ENCODE data around the gene WDR62.
A peak's percentile ranks its signal among the peaks of the same experiment; 100 is the strongest.

Gene WDR62

DNA sequence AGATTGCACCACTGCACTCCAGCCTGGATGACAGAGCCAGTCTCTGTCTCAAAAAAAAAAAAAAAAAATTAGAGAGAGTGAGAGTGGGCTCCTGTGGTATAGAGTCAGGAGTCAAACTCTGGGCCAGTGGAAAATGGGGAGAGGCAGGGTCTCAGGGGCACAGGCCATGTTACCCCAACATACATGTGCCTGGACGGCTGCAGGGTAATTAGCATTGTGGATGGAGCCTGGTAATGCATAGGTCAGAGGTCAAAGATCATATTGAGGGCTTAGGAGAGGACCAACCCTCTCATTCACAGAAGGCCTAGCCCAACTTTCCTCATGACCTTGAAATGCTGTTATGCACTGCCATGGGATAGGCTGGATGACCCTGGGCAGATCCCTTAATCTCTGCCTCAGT lies 29.2 kb upstream of the WDR62 start:
- H3K9me3 Mint-ChIP-seq, result no peaks in the 10 kb centered on the region
- H3K27me3 Mint-ChIP-seq (ENCODE audit: low read depth), result no peaks in the 10 kb centered on the region
- H3K4me1 Mint-ChIP-seq, result peaks cover 8% of the 10 kb centered on the region
- TF ChIP-seq, protein P1, sequence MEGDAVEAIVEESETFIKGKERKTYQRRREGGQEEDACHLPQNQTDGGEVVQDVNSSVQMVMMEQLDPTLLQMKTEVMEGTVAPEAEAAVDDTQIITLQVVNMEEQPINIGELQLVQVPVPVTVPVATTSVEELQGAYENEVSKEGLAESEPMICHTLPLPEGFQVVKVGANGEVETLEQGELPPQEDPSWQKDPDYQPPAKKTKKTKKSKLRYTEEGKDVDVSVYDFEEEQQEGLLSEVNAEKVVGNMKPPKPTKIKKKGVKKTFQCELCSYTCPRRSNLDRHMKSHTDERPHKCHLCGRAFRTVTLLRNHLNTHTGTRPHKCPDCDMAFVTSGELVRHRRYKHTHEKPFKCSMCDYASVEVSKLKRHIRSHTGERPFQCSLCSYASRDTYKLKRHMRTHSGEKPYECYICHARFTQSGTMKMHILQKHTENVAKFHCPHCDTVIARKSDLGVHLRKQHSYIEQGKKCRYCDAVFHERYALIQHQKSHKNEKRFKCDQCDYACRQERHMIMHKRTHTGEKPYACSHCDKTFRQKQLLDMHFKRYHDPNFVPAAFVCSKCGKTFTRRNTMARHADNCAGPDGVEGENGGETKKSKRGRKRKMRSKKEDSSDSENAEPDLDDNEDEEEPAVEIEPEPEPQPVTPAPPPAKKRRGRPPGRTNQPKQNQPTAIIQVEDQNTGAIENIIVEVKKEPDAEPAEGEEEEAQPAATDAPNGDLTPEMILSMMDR (IDR thresholded peaks at IDR 0.05; ENCODE audit: unreplicated experiment in 3 of 3), result no peak
- H3K4me3 Mint-ChIP-seq, result no peak overlapping the region
- H3K27ac Mint-ChIP-seq, result no peak overlapping the region
- H3K36me3 Mint-ChIP-seq (ENCODE audit: low read depth), result peaks cover 44% of the 10 kb centered on the region

DNA sequence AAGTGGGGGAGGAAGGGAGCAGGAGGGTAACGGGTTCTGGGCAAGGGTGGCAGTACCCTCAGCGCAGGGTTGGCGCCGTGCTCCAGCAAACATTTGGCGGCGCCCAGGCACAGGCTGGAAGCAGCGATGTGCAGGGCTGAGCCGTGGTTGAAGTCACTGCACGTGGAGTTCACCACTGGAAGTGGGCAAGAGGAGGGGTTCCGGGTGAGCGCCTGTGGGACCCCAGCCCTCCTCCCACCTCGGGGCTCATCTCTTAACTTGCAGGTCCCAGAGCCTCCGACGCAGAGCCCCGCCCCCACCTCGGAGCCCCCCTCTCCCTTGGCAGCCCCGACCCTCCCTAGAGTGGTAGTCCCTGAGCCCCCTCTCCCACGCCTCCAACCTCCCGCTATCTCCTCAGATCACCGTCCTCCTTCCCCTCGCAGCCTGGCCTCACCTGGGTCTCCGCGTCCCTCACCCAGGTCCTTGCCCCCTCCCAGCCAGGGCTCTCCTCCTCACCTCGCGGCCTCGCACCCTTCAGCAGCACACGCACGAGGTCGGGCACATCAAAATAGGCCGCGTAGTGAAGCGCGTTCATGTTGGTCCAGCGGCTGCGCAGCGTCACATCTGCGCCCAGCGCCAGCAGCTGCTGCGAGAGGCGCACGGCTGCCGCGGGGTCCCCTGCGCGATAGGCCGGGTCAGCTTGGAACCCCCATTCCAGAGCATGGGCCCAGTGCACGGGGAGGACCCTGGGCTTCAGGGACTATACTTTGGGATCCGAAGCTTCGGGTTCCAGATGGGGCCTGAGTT lies 28.4 kb upstream of the WDR62 start:
- Mint-ChIP-seq H3K4me3 (no peak overlapping the region), H3K27ac (no peak overlapping the region), H3K36me3 (ENCODE audit: low read depth) (peaks cover 40% of the 10 kb centered on the region), H3K27me3 (ENCODE audit: low read depth) (no peaks in the 10 kb centered on the region), H3K9me3 (no peaks in the 10 kb centered on the region), H3K4me1 (peaks cover 13% of the 10 kb centered on the region)
- TF ChIP-seq, protein P1 (IDR thresholded peaks at IDR 0.05; ENCODE audit: unreplicated experiment in 3 of 3), result no peak

DNA sequence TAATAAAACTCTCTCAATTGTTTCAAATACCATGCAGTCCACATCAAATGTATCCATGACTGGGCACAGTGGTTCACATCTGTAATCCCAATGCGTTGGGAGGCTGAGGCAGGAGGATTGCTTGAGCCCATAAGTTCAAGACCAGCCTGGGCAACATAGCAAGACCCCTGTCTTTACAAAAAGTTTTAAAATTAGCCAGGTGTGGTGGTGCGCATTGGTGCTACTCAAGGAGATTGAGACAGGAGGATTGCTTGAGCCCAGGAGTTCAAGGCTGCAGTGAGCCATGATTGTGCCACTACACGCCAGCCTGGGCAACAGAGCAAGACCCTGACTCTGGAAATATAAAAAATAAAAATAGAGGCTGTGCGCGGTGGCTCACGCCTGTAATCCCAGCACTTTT lies 27.0 kb upstream of the WDR62 start:
- no peak overlapping the region for H3K4me3 Mint-ChIP-seq
- H3K9me3 Mint-ChIP-seq, result no peaks in the 10 kb centered on the region
- no peak overlapping the region for H3K27ac Mint-ChIP-seq
- peaks cover 39% of the 10 kb centered on the region for H3K36me3 Mint-ChIP-seq (ENCODE audit: low read depth)
- H3K4me1 Mint-ChIP-seq, result peaks cover 17% of the 10 kb centered on the region
- TF ChIP-seq, protein P1 (IDR thresholded peaks at IDR 0.05; ENCODE audit: unreplicated experiment in 3 of 3), result no peak
- H3K27me3 Mint-ChIP-seq (ENCODE audit: low read depth), result no peaks in the 10 kb centered on the region

DNA sequence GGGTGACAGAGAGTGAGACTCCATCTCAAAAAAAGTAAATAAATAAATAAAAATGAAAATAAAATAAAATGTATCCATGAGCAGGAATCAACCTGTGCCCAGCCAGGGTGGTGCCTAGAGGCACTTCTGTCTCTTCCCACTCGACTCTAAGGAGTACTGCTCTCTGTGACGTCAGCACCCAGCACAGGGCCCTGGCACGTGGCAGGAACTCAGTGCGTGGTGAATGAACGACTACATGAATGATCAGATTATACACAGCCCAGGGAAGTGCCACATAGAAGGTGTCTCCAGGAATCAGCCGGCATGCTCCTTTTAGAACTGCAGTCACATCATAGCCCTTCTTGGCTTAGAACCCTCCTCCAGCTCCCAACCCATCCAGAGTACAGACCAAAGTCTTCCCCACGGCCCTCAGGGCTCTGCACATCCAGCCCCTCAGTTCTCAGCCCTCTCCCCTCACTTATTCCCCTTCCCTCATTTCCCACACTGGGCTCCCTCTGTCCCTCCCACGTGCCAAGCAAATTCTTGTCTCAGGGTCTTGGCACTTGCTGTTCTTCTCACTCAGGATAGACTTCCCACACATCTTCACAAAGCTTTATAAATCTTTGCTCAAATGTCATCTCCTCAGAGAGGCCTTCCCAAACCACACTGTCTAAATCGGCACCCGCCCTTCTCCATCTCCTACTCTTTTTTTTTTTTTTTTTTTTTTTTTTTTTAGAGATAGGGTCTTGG lies 26.2 kb upstream of the WDR62 start:
- peak overlapping the region in 2 of 3 experiments; percentile 29 to 45 for H3K27ac Mint-ChIP-seq
- H3K9me3 Mint-ChIP-seq, result no peaks in the 10 kb centered on the region
- H3K36me3 Mint-ChIP-seq (ENCODE audit: low read depth), result peaks cover 33% of the 10 kb centered on the region
- no peak overlapping the region for H3K4me3 Mint-ChIP-seq
- TF ChIP-seq, protein P1 (IDR thresholded peaks at IDR 0.05; ENCODE audit: unreplicated experiment in 3 of 3), result no peak
- H3K4me1 Mint-ChIP-seq, result peaks cover 17% of the 10 kb centered on the region
- H3K27me3 Mint-ChIP-seq (ENCODE audit: low read depth), result no peaks in the 10 kb centered on the region

DNA sequence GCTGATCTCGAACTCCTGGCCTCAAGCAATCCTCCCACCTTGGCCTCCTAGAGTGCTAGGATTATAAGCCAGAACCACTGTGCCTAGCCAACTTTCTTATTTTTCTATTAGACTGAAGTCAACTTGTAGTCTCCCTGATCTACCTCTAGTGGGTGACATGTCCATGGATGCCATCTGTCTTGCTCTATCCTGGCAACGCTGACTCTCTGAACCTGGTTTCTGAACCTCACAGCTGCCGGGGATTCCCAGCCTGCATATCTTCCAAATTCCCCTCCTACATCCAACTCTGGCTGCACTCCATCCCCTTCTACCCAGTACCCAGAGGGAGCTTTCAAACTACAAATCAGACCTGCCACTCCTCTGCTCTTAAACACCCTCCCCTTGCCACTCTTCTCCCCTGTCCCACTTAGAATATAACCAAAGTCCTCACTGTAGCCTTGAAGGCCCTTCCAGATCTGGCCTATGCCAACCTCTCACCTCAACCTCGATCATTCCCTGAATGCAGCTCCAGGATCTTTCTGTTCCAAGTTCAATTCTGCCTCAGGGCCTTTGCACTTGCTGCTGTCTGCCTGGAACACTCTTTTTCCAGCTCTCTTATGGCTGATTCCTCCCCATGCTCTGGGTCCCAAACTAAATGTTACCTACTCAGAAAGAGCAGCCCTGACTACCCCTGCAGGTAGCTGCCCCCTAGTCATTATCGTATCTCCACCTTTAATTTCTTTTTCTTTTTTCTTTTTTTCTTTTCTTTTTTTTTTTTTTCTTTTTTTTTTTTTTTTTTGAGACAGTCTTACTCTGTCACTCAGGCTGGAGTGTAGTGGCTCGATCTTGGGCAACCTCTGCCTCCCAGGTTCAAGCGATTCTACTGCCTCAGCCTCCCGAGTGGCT lies 24.2 kb upstream of the WDR62 start:
- TF ChIP-seq, protein P1 (IDR thresholded peaks at IDR 0.05; ENCODE audit: unreplicated experiment in 3 of 3), result no peak

More for the DNA sequence above, 24.2 kb upstream of the WDR62 start:
- H3K36me3 Mint-ChIP-seq (ENCODE audit: low read depth), result peaks cover 30% of the 10 kb centered on the region
- H3K4me1 Mint-ChIP-seq, result peaks cover 21% of the 10 kb centered on the region
- H3K9me3 Mint-ChIP-seq, result no peaks in the 10 kb centered on the region
- H3K27ac Mint-ChIP-seq, result peak overlapping the region in 2 of 3 experiments; percentile 8 to 43
- no peaks in the 10 kb centered on the region for H3K27me3 Mint-ChIP-seq (ENCODE audit: low read depth)
- peak overlapping the region; percentile 51 to 76 (median 61) for H3K4me3 Mint-ChIP-seq

Data from nephron (organoid).